IMR-90 (cell line): Measurements from ENCODE around the gene MRPL10. TPM values are rescaled to one million over a fixed set of nuclear protein-coding genes. Genes with fewer than 3 reads are reported as not detected.
"Not testable (repeated sequence)": the region's sequence is repeated elsewhere in the genome, so short reads cannot be mapped to it uniquely, and the experiment has no call there.

ENCODE experiments used
- ATAC-seq: fragments of 200-7000 bp; cut with Tn5 transposase; 2 replicates; pipeline ENCODE4 v1.9.1; 2020; ENCODE audit warnings: low read depth, mild to moderate bottlenecking, moderate library complexity
- BruUV-seq: library from RNA; stranded (reverse); fragments of 400-500 nt; replicated peaks from 2 replicates; lab custom pipeline; 2021; lab: Mats Ljungman, UMichigan
- CTCF ChIA-PET: fragments of 300-600 bp; formaldehyde crosslinking; extraction: SDS; loops from one replicate; lab custom pipeline; 2021; ENCODE audit warnings: antibody characterized with exemption; lab: Yijun Ruan, JAX
- POLR2A ChIA-PET: fragments of 300-600 bp; sonication (Branson Sonifier 250); formaldehyde crosslinking; loops from one replicate; lab custom pipeline; 2022; ENCODE audit warnings: antibody characterized with exemption; ENCODE audit not compliant: unreplicated experiment; lab: Charles Lee
- DNase-seq: peaks from one replicate; pipeline ENCODE4 v3.0.0; 2013
- H2AFZ ChIP-seq: replicated peaks from 2 replicates; pipeline ENCODE3; 2013; ENCODE audit warnings: low read length, mild to moderate bottlenecking; ENCODE audit not compliant: poor library complexity
- H2AK5ac ChIP-seq: 2 replicates; pipeline ENCODE4 v1.6.1; 2013; ENCODE audit warnings: low read depth, low read length, inconsistent platforms
- H2AK9ac ChIP-seq: replicated peaks from 2 replicates; pipeline ENCODE3; 2013; ENCODE audit warnings: mild to moderate bottlenecking, low read depth, low read length, moderate library complexity; ENCODE audit not compliant: poor library complexity
- H2BK120ac ChIP-seq: 2 replicates; pipeline ENCODE4 v1.6.1; 2013; ENCODE audit warnings: low read depth, low read length, inconsistent platforms
- H2BK15ac ChIP-seq: 3 replicates; pipeline ENCODE4 v1.6.1; 2013; ENCODE audit warnings: low read depth, low read length, inconsistent platforms
- H2BK20ac ChIP-seq: 2 replicates; pipeline ENCODE4 v1.6.1; 2013; ENCODE audit warnings: low read depth, mild to moderate bottlenecking, inconsistent platforms, low read length, moderate library complexity
- H2BK5ac ChIP-seq: 2 replicates; pipeline ENCODE4 v1.6.1; 2013; ENCODE audit warnings: mild to moderate bottlenecking, low read depth, low read length, inconsistent platforms; ENCODE audit not compliant: poor library complexity, severe bottlenecking
- H3K14ac ChIP-seq: replicated peaks from 2 replicates; pipeline ENCODE4 v1.6.1; 2013; ENCODE audit warnings: low read depth, low read length, inconsistent platforms
- H3K18ac ChIP-seq: 2 replicates; pipeline ENCODE4 v1.6.1; 2013; ENCODE audit warnings: low read depth, low read length, control low read depth
- H3K23ac ChIP-seq: 2 replicates; pipeline ENCODE4 v1.6.1; 2013; ENCODE audit warnings: low read depth, low read length, inconsistent platforms
- H3K27ac ChIP-seq: 2 replicates; pipeline ENCODE4 v1.5.1; 2013; ENCODE audit warnings: mild to moderate bottlenecking, control low read depth, low read length; ENCODE audit not compliant: insufficient read depth
- H3K27me3 ChIP-seq: 2 replicates; pipeline ENCODE4 v1.6.1; 2013; ENCODE audit warnings: low read length; ENCODE audit not compliant: control insufficient read depth, insufficient read depth
- H3K36me3 ChIP-seq: 2 replicates; pipeline ENCODE4 v1.6.1; 2013; ENCODE audit warnings: low read length, mixed read lengths; ENCODE audit not compliant: control insufficient read depth, insufficient read depth
- H3K4ac ChIP-seq: 2 replicates; pipeline ENCODE4 v1.6.1; 2013; ENCODE audit warnings: low read depth, low read length, inconsistent platforms
- H3K4me1 ChIP-seq: 2 replicates; pipeline ENCODE4 v1.6.1; 2013; ENCODE audit warnings: low read length, mixed read lengths; ENCODE audit not compliant: control insufficient read depth, insufficient read depth
- H3K4me2 ChIP-seq: 2 replicates; pipeline ENCODE4 v1.6.1; 2013; ENCODE audit warnings: low read depth, mild to moderate bottlenecking, control low read depth, low read length, moderate library complexity
- H3K4me3 ChIP-seq: 2 replicates; pipeline ENCODE4 v1.5.1; 2013; ENCODE audit warnings: low read depth, mild to moderate bottlenecking, control low read depth, low read length, moderate library complexity; ENCODE audit not compliant: insufficient read depth
- H3K56ac ChIP-seq: 2 replicates; pipeline ENCODE4 v1.6.1; 2013; ENCODE audit warnings: low read length, inconsistent platforms; ENCODE audit not compliant: insufficient read depth; ENCODE audit errors: extremely low read depth
- H3K79me1 ChIP-seq, 2 experiments: 2 replicates each; pipeline ENCODE4 v1.6.1; 2013; ENCODE audit warnings: low read length in 2 of 2, inconsistent platforms in 1 of 2, low read depth in 1 of 2
- H3K9ac ChIP-seq: 2 replicates; pipeline ENCODE4 v1.6.1; 2013; ENCODE audit warnings: low read depth, low read length, control low read depth
- H3K9me1 ChIP-seq: 2 replicates; pipeline ENCODE4 v1.6.1; 2013; ENCODE audit warnings: low read length, inconsistent platforms; ENCODE audit not compliant: insufficient read depth
- H3K9me3 ChIP-seq: 2 replicates; pipeline ENCODE4 v1.6.1; 2013; ENCODE audit warnings: low read length; ENCODE audit not compliant: control insufficient read depth, insufficient read depth
- H4K20me1 ChIP-seq: 2 replicates; pipeline ENCODE4 v1.6.1; 2013; ENCODE audit warnings: low read length, inconsistent platforms; ENCODE audit not compliant: insufficient read depth
- H4K5ac ChIP-seq: 2 replicates; pipeline ENCODE4 v1.6.1; 2013; ENCODE audit warnings: mild to moderate bottlenecking, low read depth, low read length, control low read depth
- H4K8ac ChIP-seq, 2 experiments: 2 replicates each; pipeline ENCODE4 v1.6.1; 2013; ENCODE audit warnings: low read depth in 2 of 2, low read length in 2 of 2, control low read depth in 1 of 2, inconsistent platforms in 1 of 2
- H4K91ac ChIP-seq: 2 replicates; pipeline ENCODE4 v1.6.1; 2013; ENCODE audit warnings: low read depth, low read length, inconsistent platforms; ENCODE audit not compliant: insufficient read depth
- CEBPB ChIP-seq: IDR thresholded peaks from 2 replicates; pipeline ENCODE4 v1.6.1; 2012; ENCODE audit warnings: low read depth, low read length, improper control_type of control experiment
- CHD1 ChIP-seq: IDR thresholded peaks from 2 replicates; pipeline ENCODE4 v1.6.1; 2012; ENCODE audit warnings: low read depth, low read length, improper control_type of control experiment
- MAFK ChIP-seq: IDR thresholded peaks from 2 replicates; pipeline ENCODE4 v1.6.1; 2012; ENCODE audit warnings: low read depth, low read length, improper control_type of control experiment
- MAZ ChIP-seq: IDR thresholded peaks from 2 replicates; pipeline ENCODE4 v1.6.1; 2012; ENCODE audit warnings: low read depth, mild to moderate bottlenecking, low read length, improper control_type of control experiment, moderate library complexity, borderline replicate concordance
- POLR2A ChIP-seq: IDR thresholded peaks from 2 replicates; pipeline ENCODE4 v1.6.1; 2012; ENCODE audit warnings: mild to moderate bottlenecking, low read depth, low read length
- WGBS, 2 experiments: methylation state at CpG; one replicate each; pipeline versions ENCODE4 v1.1.5 to v1.1.7; 2013; ENCODE audit warnings: missing lambda C conversion rate in 2 of 2; ENCODE audit not compliant: insufficient read length in 1 of 2; ENCODE audit errors: extremely low coverage in 2 of 2; 5-methylcytosine and 5-hydroxymethylcytosine counted together
- dilution Hi-C: fragments of 300-500 bp; cut with HindIII; formaldehyde crosslinking; loops from one replicate; pipeline ENCODE4 v1.14.3; 2018; ENCODE audit warnings: low sequenced_read_pairs; ENCODE audit not compliant: unreplicated experiment
- in situ Hi-C: fragments of 300-500 bp; cut with MboI; formaldehyde crosslinking; loops from 3 replicates; pipeline ENCODE4 v1.14.3; 2019; ENCODE audit warnings: low sequenced_read_pairs, inconsistent platforms, mixed read lengths
- intact Hi-C: fragments of 100-400 bp; cut with micrococcal nuclease; formaldehyde crosslinking; loops from 2 replicates; pipeline ENCODE4 v1.10.0; 2022
- polyA plus RNA-seq, 3 experiments: library from polyadenylated mRNA; depleted of rRNA; stranded (reverse); fragments of >200 nt; gene quantifications; 2 replicates each; pipeline ENCODE4 v1.2.3, GENCODE V29; 2012; ENCODE audit warnings: low replicate concordance in 1 of 3
- total RNA-seq: library from RNA; depleted of rRNA; stranded (reverse); fragments of >200 nt; gene quantifications from 2 replicates; pipeline ENCODE4 v1.2.3, GENCODE V29; 2012

MRPL10 gene
- total and polyA plus RNA-seq, 2 of the 4 experiments (the other 2 are of a cell fraction): 32.3 to 61.8 TPM

DNA sequence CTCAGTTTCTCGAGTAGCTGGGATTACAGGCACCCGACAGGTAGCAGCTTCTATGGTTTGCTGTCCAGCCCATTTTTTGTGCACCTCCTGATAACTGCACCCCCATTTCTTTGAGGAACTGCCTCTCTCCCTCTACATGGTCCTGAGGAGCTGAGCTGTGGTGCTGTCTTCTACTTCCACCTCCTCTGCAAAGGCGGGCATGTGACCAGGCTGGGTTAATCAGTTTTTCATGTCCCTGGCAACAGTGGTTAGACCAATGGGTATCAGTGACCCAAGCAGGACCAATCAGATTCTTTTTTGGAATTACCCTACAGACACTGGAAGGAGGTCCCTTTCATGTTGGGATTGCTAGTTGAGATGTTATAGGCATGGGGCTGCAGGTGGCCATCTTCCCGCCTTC is 57.0 kb downstream of the MRPL10 start:
- Histone ChIP-seq H3K23ac (no peak overlapping the region), H3K9me1 (no peaks in the 10 kb centered on the region), H2AK9ac (no peak overlapping the region), H2AK5ac (no peak overlapping the region), H3K27ac (no peak overlapping the region), H3K4me3 (no peak overlapping the region), H3K9me3 (peaks cover 8% of the 10 kb centered on the region), H3K4me2 (no peak overlapping the region), H4K20me1 (peaks cover 3% of the 10 kb centered on the region; the same call in 1 of the 2 replicates), H3K27me3 (peaks cover 56% of the 10 kb centered on the region), H2BK15ac (no peak overlapping the region), H3K79me1 (no peaks in the 10 kb centered on the region), H3K18ac (no peak overlapping the region), H4K8ac (no peak overlapping the region), H2BK5ac (no peak overlapping the region), H3K4ac (no peak overlapping the region), H4K5ac (no peak overlapping the region), H2AFZ (no peak overlapping the region), H2BK20ac (no peak overlapping the region), H3K36me3 (no peaks in the 10 kb centered on the region), H3K4me1 (no peaks in the 10 kb centered on the region), H3K9ac (no peak overlapping the region), H3K14ac (no peak overlapping the region), H3K56ac (no peak overlapping the region), H2BK120ac (no peak overlapping the region), H4K91ac (no peak overlapping the region)
- dilution Hi-C loops: no loop called here
- no peak for TF ChIP-seq CHD1
- no peak for TF ChIP-seq CEBPB
- no peak for TF ChIP-seq POLR2A
- TF ChIP-seq MAZ: no peak
- no peak for TF ChIP-seq MAFK
- 86% methylated on average over 1 of the region's 4 CpGs; no CpG with 5 or more reads in 1 of the 2 experiments for WGBS, 2 experiments
- ChIA-PET POLR2A (no interaction called here), CTCF (no interaction called here)
- no peak for ATAC-seq
- BruUV-seq: no TSS peak
- DNase-seq: no peak
- intact Hi-C loops: loop anchor here (10.0 kb wide), 1 partner anchor 50 kb away; no protein-coding TSS in a partner anchor
- in situ Hi-C loops: no loop called here

DNA sequence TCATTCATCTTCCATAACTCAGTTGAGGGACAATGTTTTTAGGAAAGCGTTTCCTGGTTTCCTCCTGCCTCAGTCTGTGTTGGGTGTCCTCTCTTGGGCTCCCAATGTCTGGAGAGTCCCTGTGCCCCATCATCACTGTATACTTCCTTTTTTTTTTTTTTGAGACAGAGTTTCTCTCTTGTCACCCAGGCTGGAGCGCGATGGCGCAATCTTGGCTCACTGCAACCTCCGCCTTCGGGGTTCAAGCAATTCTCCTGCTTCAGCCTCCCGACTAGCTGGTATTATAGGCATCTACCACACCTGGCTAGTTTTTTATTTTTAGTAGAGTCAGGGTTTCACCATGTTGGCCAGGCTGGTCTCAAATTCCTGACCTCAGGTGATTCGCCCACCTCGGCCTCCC is 57.7 kb downstream of the MRPL10 start:
- no CpG with 5 or more reads among the region's 9 CpGs for WGBS, 2 experiments
- in situ Hi-C loops, H3K9me1 ChIP-seq, H2BK20ac ChIP-seq, H3K9ac ChIP-seq, BruUV-seq, H3K4me3 ChIP-seq, H2BK120ac ChIP-seq, H3K23ac ChIP-seq, H4K20me1 ChIP-seq, H3K36me3 ChIP-seq, H3K27ac ChIP-seq, DNase-seq, ATAC-seq, H3K4ac ChIP-seq, H3K18ac ChIP-seq, H4K91ac ChIP-seq, H2AK9ac ChIP-seq, H2BK15ac ChIP-seq, H4K8ac ChIP-seq, dilution Hi-C loops, H3K4me2 ChIP-seq, H2BK5ac ChIP-seq, H4K5ac ChIP-seq, H3K4me1 ChIP-seq, POLR2A ChIA-PET, H3K56ac ChIP-seq, CTCF ChIA-PET, H2AK5ac ChIP-seq, H3K14ac ChIP-seq, H3K79me1 ChIP-seq, H2AFZ ChIP-seq: not testable (repeated sequence)
- intact Hi-C loops: loop anchor here (10.0 kb wide), 1 partner anchor 49 kb away; no protein-coding TSS in a partner anchor
- H3K9me3 ChIP-seq: peaks cover 11% of the 10 kb centered on the region
- H3K27me3 ChIP-seq: peaks cover 55% of the 10 kb centered on the region
